Neural progenitor cell (in vitro differentiated cells): ENCODE results near the gene MATK. TPM values are rescaled to one million over a fixed set of nuclear protein-coding genes. Genes with fewer than 3 reads are reported as not detected.

Experiments
- DNase-seq: peaks from one replicate; pipeline ENCODE4 v3.0.0-alpha.2; 2016; ENCODE audit warnings: low spot score
- H2AFZ ChIP-seq: fragments of 200-600 bp; sonication (generic); replicated peaks from 2 replicates; pipeline ENCODE4 v1.6.1; 2016; ENCODE audit warnings: antibody characterized with exemption
- H3F3A ChIP-seq: fragments of 200-600 bp; sonication (generic); 2 replicates; pipeline ENCODE4 v1.6.1; 2016; ENCODE audit warnings: antibody characterized with exemption, low read depth
- H3K27ac ChIP-seq: fragments of 200-600 bp; sonication (generic); 2 replicates; pipeline ENCODE4 v1.5.1; 2016; ENCODE audit warnings: mild to moderate bottlenecking
- H3K27me3 ChIP-seq: fragments of 200-600 bp; sonication (generic); 2 replicates; pipeline ENCODE4 v1.6.1; 2016; ENCODE audit warnings: mild to moderate bottlenecking, moderate library complexity
- H3K36me3 ChIP-seq: fragments of 200-600 bp; sonication (generic); 2 replicates; pipeline ENCODE4 v1.5.1; 2016
- H3K4me1 ChIP-seq: fragments of 200-600 bp; sonication (generic); 2 replicates; pipeline ENCODE4 v1.6.1; 2016; ENCODE audit warnings: mixed run types
- H3K4me2 ChIP-seq: fragments of 200-600 bp; sonication (generic); 2 replicates; pipeline ENCODE4 v1.6.1; 2016
- H3K4me3 ChIP-seq: fragments of 200-600 bp; sonication (generic); 2 replicates; pipeline ENCODE4 v1.5.1; 2016
- H3K79me2 ChIP-seq: fragments of 200-600 bp; sonication (generic); 2 replicates; pipeline ENCODE4 v1.6.1; 2016; ENCODE audit warnings: low read depth
- H3K9ac ChIP-seq: fragments of 200-600 bp; sonication (generic); 2 replicates; pipeline ENCODE4 v1.6.1; 2016
- H3K9me3 ChIP-seq: fragments of 200-600 bp; sonication (generic); 2 replicates; pipeline ENCODE4 v1.5.1; 2016; ENCODE audit warnings: low read depth
- H4K20me1 ChIP-seq: fragments of 200-600 bp; sonication (generic); 2 replicates; pipeline ENCODE4 v1.6.1; 2016; ENCODE audit warnings: low read depth
- H3K27ac Mint-ChIP-seq: 3 replicates; pipeline ENCODE4 v1.8.0; 2021; ENCODE audit warnings: mixed read lengths
- H3K27me3 Mint-ChIP-seq: 2 replicates; pipeline ENCODE4 v1.8.0; 2022; ENCODE audit warnings: low read depth, mild to moderate bottlenecking, inconsistent platforms, moderate library complexity, mixed read lengths; ENCODE audit not compliant: insufficient read depth
- H3K36me3 Mint-ChIP-seq: 3 replicates; pipeline ENCODE4 v1.8.0; 2021; ENCODE audit warnings: mixed read lengths
- H3K4me1 Mint-ChIP-seq: 3 replicates; pipeline ENCODE4 v1.8.0; 2021; ENCODE audit warnings: mixed read lengths
- H3K4me3 Mint-ChIP-seq: 3 replicates; pipeline ENCODE4 v1.8.0; 2021; ENCODE audit warnings: mild to moderate bottlenecking, moderate library complexity, mixed read lengths
- H3K9me3 Mint-ChIP-seq: 3 replicates; pipeline ENCODE4 v1.8.0; 2020; ENCODE audit warnings: mixed read lengths
- EZH2 ChIP-seq: fragments of 200-600 bp; sonication (generic); IDR thresholded peaks from 2 replicates; pipeline ENCODE4 v1.6.1; 2017; ENCODE audit warnings: antibody characterized with exemption, mild to moderate bottlenecking, moderate library complexity
- EZH2phosphoT487 ChIP-seq: fragments of 200-600 bp; sonication (generic); IDR thresholded peaks from 2 replicates; pipeline ENCODE4 v1.6.1; 2017; ENCODE audit warnings: antibody characterized with exemption
- total RNA-seq: library from RNA; depleted of rRNA; stranded (reverse); fragments of >200 nt; gene quantifications from 2 replicates; pipeline ENCODE4 v1.2.3, GENCODE V29; 2015; ENCODE audit warnings: low replicate concordance
- TF ChIP-seq, protein P1 (sequence below): fragments of 200-600 bp; sonication (generic); IDR thresholded peaks from 2 replicates; pipeline ENCODE4 v1.5.1; 2017; ENCODE audit warnings: antibody characterized with exemption, mild to moderate bottlenecking

The MATK gene
- total RNA-seq, 1 donor from 2014 or later, result 2.4 TPM

DNA sequence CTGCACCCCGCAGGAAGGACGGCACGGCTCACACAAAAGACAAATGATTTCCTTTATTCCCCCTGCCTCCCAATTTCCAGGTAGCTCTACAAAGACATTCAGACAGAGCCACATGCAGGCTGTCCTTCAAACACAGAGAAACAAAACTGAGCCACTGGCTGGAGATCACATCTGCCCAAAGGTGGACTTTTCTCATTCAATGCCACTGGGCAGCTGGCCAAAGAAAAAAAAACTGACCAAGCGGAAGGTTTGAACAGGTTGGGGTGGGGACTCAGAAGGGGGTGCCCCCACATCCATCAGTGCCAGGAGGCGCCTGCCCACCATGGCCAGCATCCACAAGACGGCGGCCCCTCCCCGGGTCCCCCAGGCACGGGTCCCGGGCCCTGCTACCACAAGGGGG lies 17.8 kb upstream of the MATK start:
- Histone ChIP-seq H3K9me3 (no peaks in the 10 kb centered on the region), H2AFZ (no peak overlapping the region), H3K4me3 (no peak overlapping the region), H3K4me2 (no peak overlapping the region), H3K36me3 (no peaks in the 10 kb centered on the region), H3K9ac (no peak overlapping the region), H3F3A (peaks cover 17% of the 10 kb centered on the region), H3K27me3 (peaks cover 42% of the 10 kb centered on the region), H4K20me1 (peaks cover 8% of the 10 kb centered on the region), H3K79me2 (no peaks in the 10 kb centered on the region), H3K27ac (no peak overlapping the region), H3K4me1 (peaks cover 7% of the 10 kb centered on the region)
- H3K4me3 Mint-ChIP-seq, result peak overlapping the region; percentile 9
- peaks cover 3% of the 10 kb centered on the region for H3K36me3 Mint-ChIP-seq
- H3K27ac Mint-ChIP-seq, result no peak overlapping the region
- no peak for DNase-seq
- peaks cover 3% of the 10 kb centered on the region for H3K9me3 Mint-ChIP-seq
- TF ChIP-seq EZH2 (no peak), EZH2phosphoT487 (no peak)
- TF ChIP-seq, protein P1, sequence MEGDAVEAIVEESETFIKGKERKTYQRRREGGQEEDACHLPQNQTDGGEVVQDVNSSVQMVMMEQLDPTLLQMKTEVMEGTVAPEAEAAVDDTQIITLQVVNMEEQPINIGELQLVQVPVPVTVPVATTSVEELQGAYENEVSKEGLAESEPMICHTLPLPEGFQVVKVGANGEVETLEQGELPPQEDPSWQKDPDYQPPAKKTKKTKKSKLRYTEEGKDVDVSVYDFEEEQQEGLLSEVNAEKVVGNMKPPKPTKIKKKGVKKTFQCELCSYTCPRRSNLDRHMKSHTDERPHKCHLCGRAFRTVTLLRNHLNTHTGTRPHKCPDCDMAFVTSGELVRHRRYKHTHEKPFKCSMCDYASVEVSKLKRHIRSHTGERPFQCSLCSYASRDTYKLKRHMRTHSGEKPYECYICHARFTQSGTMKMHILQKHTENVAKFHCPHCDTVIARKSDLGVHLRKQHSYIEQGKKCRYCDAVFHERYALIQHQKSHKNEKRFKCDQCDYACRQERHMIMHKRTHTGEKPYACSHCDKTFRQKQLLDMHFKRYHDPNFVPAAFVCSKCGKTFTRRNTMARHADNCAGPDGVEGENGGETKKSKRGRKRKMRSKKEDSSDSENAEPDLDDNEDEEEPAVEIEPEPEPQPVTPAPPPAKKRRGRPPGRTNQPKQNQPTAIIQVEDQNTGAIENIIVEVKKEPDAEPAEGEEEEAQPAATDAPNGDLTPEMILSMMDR, result no peak
- H3K27me3 Mint-ChIP-seq, result peaks cover 26% of the 10 kb centered on the region
- H3K4me1 Mint-ChIP-seq, result peaks cover 5% of the 10 kb centered on the region

DNA sequence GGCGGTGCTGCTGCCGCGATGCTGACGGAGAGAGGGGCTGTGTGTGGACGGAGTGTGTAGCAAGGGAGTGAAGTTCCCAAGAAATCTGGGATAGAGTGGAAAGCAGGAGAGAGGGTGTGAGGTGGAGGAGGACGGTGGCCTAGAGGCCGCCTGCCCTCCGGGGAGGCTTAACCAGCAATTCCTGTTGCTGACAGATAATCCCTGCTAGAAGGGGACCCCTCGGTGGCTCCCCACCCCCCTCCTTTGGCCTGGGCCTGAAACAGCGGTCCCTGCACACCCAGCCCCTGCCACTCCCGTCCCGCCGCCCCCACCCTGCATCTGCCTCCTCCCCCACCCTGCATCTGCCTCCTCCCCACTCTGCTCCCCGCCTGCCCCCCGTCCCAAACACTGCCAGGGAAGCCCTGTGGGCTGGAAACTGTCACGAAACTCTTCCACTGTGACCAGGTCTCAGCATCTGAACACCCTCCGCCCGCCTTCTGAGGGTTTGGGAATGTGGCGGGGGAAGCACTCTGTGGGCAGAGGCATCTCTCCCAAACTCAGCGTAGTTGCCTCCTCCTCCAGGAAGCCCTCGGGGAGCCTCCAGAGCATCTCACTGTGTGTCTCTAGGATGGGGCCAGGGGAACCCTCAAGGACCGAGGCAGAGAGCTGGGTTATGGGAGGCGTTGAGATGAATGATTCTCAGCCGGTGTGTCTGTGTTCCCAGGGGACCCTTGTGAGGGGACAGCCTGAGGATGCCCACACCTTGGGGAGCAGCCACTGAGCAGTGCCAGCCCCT lies 17.1 kb upstream of the MATK start:
- Histone ChIP-seq H3K27ac (no peak overlapping the region), H2AFZ (no peak overlapping the region), H3K79me2 (no peaks in the 10 kb centered on the region), H4K20me1 (peaks cover 8% of the 10 kb centered on the region), H3K4me3 (no peak overlapping the region), H3K36me3 (no peaks in the 10 kb centered on the region), H3K27me3 (peaks cover 43% of the 10 kb centered on the region), H3K9me3 (no peaks in the 10 kb centered on the region), H3K4me1 (peaks cover 7% of the 10 kb centered on the region), H3K9ac (no peak overlapping the region), H3F3A (peaks cover 17% of the 10 kb centered on the region), H3K4me2 (no peak overlapping the region)
- Mint-ChIP-seq H3K27ac (peak overlapping the region; percentile 36), H3K9me3 (peaks cover 3% of the 10 kb centered on the region), H3K27me3 (peaks cover 27% of the 10 kb centered on the region), H3K36me3 (peaks cover 3% of the 10 kb centered on the region), H3K4me1 (peaks cover 5% of the 10 kb centered on the region), H3K4me3 (peak overlapping the region; percentile 42)
- DNase-seq, result no peak
- TF ChIP-seq, protein P1, result no peak
- TF ChIP-seq EZH2, result no peak
- TF ChIP-seq EZH2phosphoT487, result no peak

DNA sequence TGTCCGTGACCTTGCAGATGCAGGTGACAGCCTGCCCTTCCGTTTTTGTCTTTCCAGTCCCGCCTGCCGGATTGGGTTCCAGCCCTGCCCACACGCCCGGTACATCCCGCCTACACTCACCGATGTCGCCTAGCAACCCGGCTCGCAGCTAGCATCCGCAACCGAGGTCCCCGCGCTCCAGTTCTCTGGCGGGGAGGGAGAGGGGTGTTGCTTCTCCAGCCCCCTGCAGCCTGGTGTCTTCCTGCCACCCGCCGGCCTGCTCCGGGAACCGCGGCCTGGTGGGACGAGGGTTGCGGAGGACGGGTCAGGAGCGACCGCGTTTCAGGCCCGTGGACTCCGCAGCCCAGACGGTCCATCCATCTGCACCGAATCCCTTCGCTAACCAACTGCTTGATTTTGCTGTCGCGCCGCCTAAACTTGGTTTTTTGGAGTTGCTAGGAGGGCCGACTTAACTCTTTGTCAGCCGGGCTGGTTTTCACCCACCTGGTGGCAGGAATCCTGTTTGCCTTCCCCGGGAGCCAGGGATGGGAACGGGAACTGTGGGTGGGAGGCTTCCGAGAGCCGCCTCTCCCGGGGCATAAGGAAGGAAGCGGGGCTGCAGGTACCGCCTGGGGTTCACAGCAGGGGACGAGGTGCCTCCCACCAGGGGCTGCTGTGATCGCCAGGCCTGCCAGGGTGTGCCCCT lies 15.4 kb upstream of the MATK start:
- Mint-ChIP-seq H3K4me1 (peaks cover 5% of the 10 kb centered on the region), H3K27me3 (peaks cover 36% of the 10 kb centered on the region), H3K4me3 (peak overlapping the region; percentile 58), H3K36me3 (peaks cover 2% of the 10 kb centered on the region), H3K27ac (no peak overlapping the region), H3K9me3 (peaks cover 5% of the 10 kb centered on the region)
- Histone ChIP-seq H3K79me2 (no peaks in the 10 kb centered on the region), H3K9ac (no peak overlapping the region), H3K9me3 (no peaks in the 10 kb centered on the region), H3K4me2 (peak overlapping the region; percentile 88), H3F3A (peaks cover 10% of the 10 kb centered on the region), H3K27ac (no peak overlapping the region), H3K4me3 (peak overlapping the region; percentile 47), H4K20me1 (peaks cover 8% of the 10 kb centered on the region), H3K36me3 (no peaks in the 10 kb centered on the region), H3K4me1 (peaks cover 7% of the 10 kb centered on the region), H2AFZ (peak overlapping the region; percentile 74), H3K27me3 (peaks cover 43% of the 10 kb centered on the region)
- TF ChIP-seq EZH2 (peak; percentile 74), EZH2phosphoT487 (peak; percentile 64)
- TF ChIP-seq, protein P1, result peak; percentile 43
- peak; percentile 72 for DNase-seq
